ENCODE results near the gene LDHD. TPM values are rescaled to one million over a fixed set of nuclear protein-coding genes. Genes with fewer than 3 reads are reported as not detected.

The LDHD gene
- polyA plus RNA-seq, 1 donor (not counting 4 experiments of a cell fraction or from before 2014, with no cell fraction given) = 0.34 TPM

- no peaks in the 10 kb centered on the region for H3K27me3 ChIP-seq (ENCODE audit: control insufficient read depth, extremely low read depth, insufficient read depth, low read length)
- no peak overlapping the region for H2AFZ ChIP-seq (ENCODE audit: control insufficient read depth, low read length)
- H3K79me2 ChIP-seq (ENCODE audit: control insufficient read depth, insufficient read depth, low read length) = no peaks in the 10 kb centered on the region
- no peak overlapping the region for H3K27ac ChIP-seq (ENCODE audit: control insufficient read depth, insufficient read depth, low read length)
- no peaks in the 10 kb centered on the region for H3K9me3 ChIP-seq (ENCODE audit: control insufficient read depth, low read depth, low read length)
- no peak overlapping the region for H3K4me2 ChIP-seq (ENCODE audit: control insufficient read depth, extremely low read depth, insufficient read depth, low read depth, low read length)
- no peak overlapping the region for H3K9ac ChIP-seq (ENCODE audit: control insufficient read depth, extremely low read depth, insufficient read depth, low read length)
- TF ChIP-seq EZH2 (IDR thresholded peaks at IDR 0.05; ENCODE audit: low read length) (no peak), CTCF (optimal IDR thresholded peaks at IDR 0.05 in 1 of 3, IDR thresholded peaks at IDR 0.05 in 1 of 3, conservative IDR thresholded peaks at IDR 0.05 in 1 of 3; ENCODE audit: extremely low read depth in 1 of 3, insufficient read depth in 2 of 3, low read length in 3 of 3) (no peak)
- FAIRE-seq = no peak
- peaks cover 7% of the 10 kb centered on the region in 2 experiments for H3K36me3 ChIP-seq (ENCODE audit: control insufficient read depth in 2 of 2, extremely low read depth in 1 of 2, insufficient read depth in 2 of 2, low read length in 2 of 2)
- H4K20me1 ChIP-seq (ENCODE audit: control insufficient read depth, extremely low read depth, insufficient read depth, low read length) = no peaks in the 10 kb centered on the region
- no peak for DNase-seq (ENCODE audit: low read depth, low spot score)
- H3K4me3 ChIP-seq (ENCODE audit: control insufficient read depth in 2 of 3, extremely low read depth in 1 of 3, insufficient read depth in 2 of 3, low read depth in 1 of 3, low read length in 3 of 3) = no peak overlapping the region
- dilution Hi-C loops (cut with MboI; ENCODE audit: extremely low pct_ligation_motif_present, low sequenced_read_pairs) = no loop called here
- peaks cover 22% of the 10 kb centered on the region for H3K4me1 ChIP-seq (ENCODE audit: control insufficient read depth, extremely low read depth, insufficient read depth, low read length)
- H3K9me1 ChIP-seq (ENCODE audit: control insufficient read depth, extremely low read depth, insufficient read depth, low read length) = peaks cover 8% of the 10 kb centered on the region
Observed at GRCh38 chr16:75102595-75102994, 14.0 kb downstream of the LDHD start.

GRCh38 chr16:75101635-75102034 is 14.9 kb downstream of the LDHD start:
- Histone ChIP-seq H3K4me2 (ENCODE audit: control insufficient read depth, extremely low read depth, insufficient read depth, low read depth, low read length) (no peak overlapping the region), H3K9me3 (ENCODE audit: control insufficient read depth, low read depth, low read length) (no peaks in the 10 kb centered on the region), H3K79me2 (ENCODE audit: control insufficient read depth, insufficient read depth, low read length) (no peaks in the 10 kb centered on the region), H4K20me1 (ENCODE audit: control insufficient read depth, extremely low read depth, insufficient read depth, low read length) (no peaks in the 10 kb centered on the region), H3K9ac (ENCODE audit: control insufficient read depth, extremely low read depth, insufficient read depth, low read length) (no peak overlapping the region), H2AFZ (ENCODE audit: control insufficient read depth, low read length) (no peak overlapping the region), H3K4me1 (ENCODE audit: control insufficient read depth, extremely low read depth, insufficient read depth, low read length) (peaks cover 29% of the 10 kb centered on the region), H3K4me3 (ENCODE audit: control insufficient read depth in 2 of 3, extremely low read depth in 1 of 3, insufficient read depth in 2 of 3, low read depth in 1 of 3, low read length in 3 of 3) (no peak overlapping the region), H3K9me1 (ENCODE audit: control insufficient read depth, extremely low read depth, insufficient read depth, low read length) (peaks cover 8% of the 10 kb centered on the region), H3K27ac (ENCODE audit: control insufficient read depth, insufficient read depth, low read length) (no peak overlapping the region), H3K27me3 (ENCODE audit: control insufficient read depth, extremely low read depth, insufficient read depth, low read length) (no peaks in the 10 kb centered on the region), H3K36me3 (ENCODE audit: control insufficient read depth in 2 of 2, extremely low read depth in 1 of 2, insufficient read depth in 2 of 2, low read length in 2 of 2) (peaks cover 4% of the 10 kb centered on the region in 2 experiments)
- dilution Hi-C loops (cut with MboI; ENCODE audit: extremely low pct_ligation_motif_present, low sequenced_read_pairs) = no loop called here
- FAIRE-seq = no peak
- DNase-seq (ENCODE audit: low read depth, low spot score) = no peak
- no peak for TF ChIP-seq CTCF (optimal IDR thresholded peaks at IDR 0.05 in 1 of 3, IDR thresholded peaks at IDR 0.05 in 1 of 3, conservative IDR thresholded peaks at IDR 0.05 in 1 of 3; ENCODE audit: extremely low read depth in 1 of 3, insufficient read depth in 2 of 3, low read length in 3 of 3)
- no peak for TF ChIP-seq EZH2 (IDR thresholded peaks at IDR 0.05; ENCODE audit: low read length)

Data from keratinocyte (primary cell).